Spleen (tissue), 11 donors: ENCODE measurements around the gene NR3C2. TPM values are rescaled to one million over a fixed set of nuclear protein-coding genes. Genes with fewer than 3 reads are reported as not detected.

Source experiments
- DNase-seq: peaks from one replicate; pipeline ENCODE4 v3.0.0-alpha.2; 2020
- H3K27ac ChIP-seq, 8 donors: fragments of 200-600 bp; sonication (generic) in 7 of 8; 1 replicate in 4 of 8; 2 replicates in 4 of 8; pipeline versions ENCODE4 v1.5.0 to v1.8.0; 2016 to 2021; ENCODE audit warnings: inconsistent platforms in 4 of 8, mild to moderate bottlenecking in 4 of 8, moderate library complexity in 1 of 8
- H3K27me3 ChIP-seq, 7 donors: fragments of 200-600 bp; sonication (generic) in 6 of 7; replicated peaks in 1 of 7; 1 replicate in 4 of 7; 2 replicates in 3 of 7; pipeline versions ENCODE4 v1.5.0 to v1.8.0; 2016 to 2021; ENCODE audit warnings: inconsistent platforms in 3 of 7, mild to moderate bottlenecking in 1 of 7
- H3K36me3 ChIP-seq, 6 donors: fragments of 200-600 bp; sonication (generic) in 5 of 6; 1 replicate in 4 of 6; 2 replicates in 2 of 6; pipeline versions ENCODE4 v1.5.0 to v1.8.0; 2016 to 2021; ENCODE audit warnings: inconsistent platforms in 2 of 6
- H3K4me1 ChIP-seq, 6 donors: fragments of 200-600 bp; sonication (generic) in 5 of 6; 1 replicate in 3 of 6; 2 replicates in 3 of 6; pipeline versions ENCODE4 v1.5.0 to v1.8.0; 2016 to 2021; ENCODE audit warnings: inconsistent platforms in 3 of 6
- H3K4me3 ChIP-seq, 8 donors: fragments of 200-600 bp; sonication (generic) in 7 of 8; 1 replicate in 4 of 8; 2 replicates in 4 of 8; pipeline versions ENCODE4 v1.5.0 to v1.8.0; 2016 to 2021; ENCODE audit warnings: inconsistent platforms in 4 of 8, mild to moderate bottlenecking in 4 of 8, moderate library complexity in 2 of 8
- H3K9me3 ChIP-seq, 8 donors: fragments of 200-600 bp; sonication (generic) in 7 of 8; 1 replicate in 4 of 8; 2 replicates in 4 of 8; pipeline versions ENCODE4 v1.5.0 to v1.8.0; 2016 to 2021; ENCODE audit warnings: inconsistent platforms in 4 of 8
- POLR2A ChIP-seq, 3 donors: fragments of 450-650 bp; IDR thresholded peaks; one replicate each; pipeline ENCODE4 v1.5.1; 2017; ENCODE audit warnings: antibody characterized with exemption in 3 of 3, mild to moderate bottlenecking in 1 of 3
- POLR2AphosphoS5 ChIP-seq, 3 donors: sonication (generic); formaldehyde crosslinking; IDR thresholded peaks; one replicate each; pipeline ENCODE4 v1.5.1; 2017; ENCODE audit warnings: antibody characterized with exemption in 3 of 3
- WGBS, 5 donors: extraction: QIAGEN DNeasy Blood & Tissue Kit in 3 of 5; methylation state at CpG; one replicate each; pipeline versions ENCODE4 v1.1.5 to v1.1.7; 2013 to 2018; 5-methylcytosine and 5-hydroxymethylcytosine counted together
- intact Hi-C: fragments of 100-400 bp; cut with DNase I; formaldehyde crosslinking; loops from one replicate; pipeline ENCODE4 v1.15.0; 2023; ENCODE audit warnings: low total_unique reads
- polyA plus RNA-seq, 3 donors: library from polyadenylated mRNA; stranded (reverse); fragments of 200-250 nt; gene quantifications; one replicate each; pipeline ENCODE4 v1.2.1, GENCODE V29; 2013
- total RNA-seq, 7 donors: library from RNA; depleted of rRNA in 3 of 7; stranded (reverse); fragments of >200 nt in 3 of 7; fragmentation: NEBNext Ultra II Directional in 4 of 7; extraction: Animal tissue kit (Norgen Biotek cat#: 25700) in 4 of 7; gene quantifications; one replicate each; pipeline versions ENCODE4 v1.1.0 to v1.2.1, GENCODE V29; 2016 to 2021
- TF ChIP-seq, protein P1 (sequence below), 11 experiments: fragments of 200-600 bp in 7 of 11; fragments of 450-650 bp in 4 of 11; sonication (generic) in 4 of 11; IDR thresholded peaks in 8 of 11; conservative IDR thresholded peaks in 3 of 11; 1 replicate in 7 of 11; 2 replicates in 4 of 11; pipeline versions ENCODE4 v1.4.0 to v1.8.0; 2016 to 2021; ENCODE audit warnings: antibody characterized with exemption in 11 of 11, inconsistent platforms in 4 of 11, mild to moderate bottlenecking in 1 of 11
- donor health status: healthy with polysubstance abuse.
- donor health status: DM: no; HTN: no; CAD: no; lungs with moderate emphysema.
- donor health status: DM: no; HTN: no; CAD: no.
- donor health status: Bipolar disorder and iron deficiency.
- donor health status: healthy.
- donor health status: DM: no; HTN: no; CAD: no.
- donor health status: DM: yes; HTN: yes; CAD: no.

The NR3C2 gene
- total and polyA plus RNA-seq, 10 donors = 1.2 to 25.9 (median 16.2) TPM

DNA sequence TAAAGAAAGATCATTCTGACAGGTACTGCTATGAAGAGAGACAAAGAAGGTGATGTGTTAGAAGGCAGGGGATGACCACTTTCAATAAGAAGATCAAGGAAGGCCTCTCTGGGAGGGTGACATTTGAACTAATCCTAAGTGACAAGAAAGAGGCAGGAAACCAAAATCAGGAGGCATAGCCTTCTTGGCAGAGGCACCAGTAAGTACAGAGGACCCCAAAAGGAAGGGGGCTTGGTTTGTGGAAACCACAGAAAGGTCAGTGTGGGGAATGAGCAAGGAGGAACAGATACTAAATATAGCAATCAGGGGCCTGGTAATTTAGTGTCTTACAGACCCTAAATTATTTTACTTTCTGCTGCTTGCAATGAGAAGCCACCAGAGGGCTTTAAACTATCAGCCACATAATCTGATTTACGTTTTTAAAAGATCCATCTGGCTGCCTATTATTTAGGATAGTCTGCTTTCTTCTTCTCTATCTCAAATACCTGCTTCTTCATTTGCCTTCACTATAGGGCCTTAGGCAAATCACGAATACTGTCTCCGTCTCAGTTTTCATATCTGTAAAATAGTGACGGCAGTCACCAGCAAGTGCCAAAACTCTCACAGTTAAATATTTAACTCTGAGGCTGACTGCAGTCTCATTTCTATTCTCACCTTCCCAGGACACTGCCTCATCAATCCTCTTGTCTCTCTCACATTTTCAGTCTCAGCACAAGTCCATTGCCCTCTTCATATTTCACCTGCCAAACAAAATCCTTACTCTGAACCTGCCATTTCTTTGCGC, 16.7 kb downstream of the NR3C2 start:
- H3K27me3 ChIP-seq = no peaks in the 10 kb centered on the region
- H3K9me3 ChIP-seq = no peaks in the 10 kb centered on the region
- TF ChIP-seq, protein P1, sequence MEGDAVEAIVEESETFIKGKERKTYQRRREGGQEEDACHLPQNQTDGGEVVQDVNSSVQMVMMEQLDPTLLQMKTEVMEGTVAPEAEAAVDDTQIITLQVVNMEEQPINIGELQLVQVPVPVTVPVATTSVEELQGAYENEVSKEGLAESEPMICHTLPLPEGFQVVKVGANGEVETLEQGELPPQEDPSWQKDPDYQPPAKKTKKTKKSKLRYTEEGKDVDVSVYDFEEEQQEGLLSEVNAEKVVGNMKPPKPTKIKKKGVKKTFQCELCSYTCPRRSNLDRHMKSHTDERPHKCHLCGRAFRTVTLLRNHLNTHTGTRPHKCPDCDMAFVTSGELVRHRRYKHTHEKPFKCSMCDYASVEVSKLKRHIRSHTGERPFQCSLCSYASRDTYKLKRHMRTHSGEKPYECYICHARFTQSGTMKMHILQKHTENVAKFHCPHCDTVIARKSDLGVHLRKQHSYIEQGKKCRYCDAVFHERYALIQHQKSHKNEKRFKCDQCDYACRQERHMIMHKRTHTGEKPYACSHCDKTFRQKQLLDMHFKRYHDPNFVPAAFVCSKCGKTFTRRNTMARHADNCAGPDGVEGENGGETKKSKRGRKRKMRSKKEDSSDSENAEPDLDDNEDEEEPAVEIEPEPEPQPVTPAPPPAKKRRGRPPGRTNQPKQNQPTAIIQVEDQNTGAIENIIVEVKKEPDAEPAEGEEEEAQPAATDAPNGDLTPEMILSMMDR (IDR thresholded peaks at IDR 0.05 in 8 of 11, conservative IDR thresholded peaks at IDR 0.05 in 3 of 11) = no peak
- TF ChIP-seq POLR2AphosphoS5 (IDR thresholded peaks at IDR 0.05) (no peak), POLR2A (IDR thresholded peaks at IDR 0.05) (no peak)
- no peak for DNase-seq
- intact Hi-C loops = no loop called here
- no peak overlapping the region for H3K4me3 ChIP-seq
- WGBS, 5 donors = 72 to 79% (median 74%) methylated on average over 5 of the region's 5 CpGs
- peaks cover 0 to 28% (median 4%) of the 10 kb centered on the region in 6 donors for H3K4me1 ChIP-seq
- no peaks in the 10 kb centered on the region for H3K36me3 ChIP-seq
- H3K27ac ChIP-seq = no peak overlapping the region

DNA sequence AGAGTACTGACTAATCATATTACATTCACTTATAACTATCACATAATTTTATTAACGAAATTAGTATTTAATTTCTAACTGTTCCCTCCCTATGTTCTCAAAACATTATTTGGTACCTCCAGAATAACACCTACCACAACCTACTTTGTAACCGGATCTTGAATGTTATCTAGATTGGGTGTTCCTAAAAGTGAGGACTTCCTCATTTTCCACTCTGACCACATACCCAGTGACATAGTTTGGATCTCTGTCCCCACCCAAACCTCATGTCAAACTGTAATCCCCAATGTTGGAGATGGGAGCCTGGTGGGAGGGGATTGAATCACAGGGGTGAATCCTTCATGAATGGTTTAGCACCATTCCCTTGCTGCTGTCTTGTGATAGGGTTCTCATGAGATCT, 21.8 kb downstream of the NR3C2 start:
- Histone ChIP-seq H3K9me3 (no peaks in the 10 kb centered on the region), H3K27ac (no peak overlapping the region), H3K27me3 (no peaks in the 10 kb centered on the region), H3K36me3 (no peaks in the 10 kb centered on the region), H3K4me1 (peaks cover 0 to 15% (median 6%) of the 10 kb centered on the region in 6 donors), H3K4me3 (no peak overlapping the region)
- intact Hi-C loops = no loop called here
- 26 to 56% (median 35%) methylated on average over 2 of the region's 2 CpGs for WGBS, 5 donors
- TF ChIP-seq, protein P1 (IDR thresholded peaks at IDR 0.05 in 8 of 11, conservative IDR thresholded peaks at IDR 0.05 in 3 of 11) = no peak
- no peak for TF ChIP-seq POLR2A (IDR thresholded peaks at IDR 0.05)
- no peak for TF ChIP-seq POLR2AphosphoS5 (IDR thresholded peaks at IDR 0.05)
- no peak for DNase-seq

DNA sequence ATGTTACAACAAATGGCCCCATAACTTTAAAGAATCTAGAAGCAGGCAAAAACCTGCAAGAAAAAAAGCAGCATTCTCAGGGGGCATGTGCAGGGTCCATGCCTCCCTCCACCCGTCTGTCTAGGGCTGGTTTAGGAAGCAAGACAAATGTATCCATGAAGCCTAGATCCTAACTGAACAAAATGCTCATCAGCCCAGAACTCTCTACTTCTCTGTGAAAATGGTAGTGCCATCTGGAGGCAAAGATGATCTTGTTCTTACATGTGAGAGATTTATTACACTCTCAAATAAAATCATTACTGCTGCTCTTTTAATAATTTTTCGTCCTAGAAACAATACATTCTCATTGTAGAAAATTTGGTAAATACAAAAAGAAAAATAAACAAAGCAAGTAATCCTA, 26.7 kb downstream of the NR3C2 start:
- Histone ChIP-seq H3K27ac (no peak overlapping the region), H3K4me1 (peaks cover 0 to 8% (median 2%) of the 10 kb centered on the region in 6 donors), H3K4me3 (no peak overlapping the region), H3K27me3 (no peaks in the 10 kb centered on the region), H3K36me3 (no peaks in the 10 kb centered on the region), H3K9me3 (no peaks in the 10 kb centered on the region)
- no peak for DNase-seq
- TF ChIP-seq, protein P1 (IDR thresholded peaks at IDR 0.05 in 8 of 11, conservative IDR thresholded peaks at IDR 0.05 in 3 of 11) = no peak
- TF ChIP-seq POLR2A (IDR thresholded peaks at IDR 0.05) = no peak
- TF ChIP-seq POLR2AphosphoS5 (IDR thresholded peaks at IDR 0.05) = no peak
- WGBS, 5 donors = 75 to 90% (median 85%) methylated on average over 2 of the region's 2 CpGs
- intact Hi-C loops = no loop called here

DNA sequence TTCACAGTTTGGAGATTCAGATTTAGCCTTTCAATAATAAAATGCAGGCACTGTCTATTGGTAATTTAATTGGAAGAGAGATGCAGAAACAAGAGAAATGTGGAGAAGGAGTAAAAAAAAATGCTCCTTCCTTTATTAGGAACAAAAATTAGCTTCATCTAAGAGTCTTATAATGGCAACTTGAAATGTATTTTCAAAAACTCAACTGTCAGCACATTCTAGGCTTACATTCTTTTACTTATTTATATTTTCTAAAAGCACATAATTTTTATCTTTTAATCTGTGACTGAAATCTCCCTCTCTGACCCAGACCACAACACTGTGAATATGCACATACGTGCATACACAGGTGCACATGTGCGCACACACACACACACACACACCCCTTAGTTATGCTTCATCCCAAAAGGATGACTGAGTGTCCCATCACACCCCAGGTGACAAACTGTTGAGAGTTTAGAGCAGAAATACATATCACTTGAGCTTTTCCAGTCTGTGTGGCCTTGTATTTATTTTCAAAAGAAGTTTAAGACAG, 29.7 kb downstream of the NR3C2 start:
- no peak for TF ChIP-seq POLR2AphosphoS5 (IDR thresholded peaks at IDR 0.05)
- no peak for TF ChIP-seq POLR2A (IDR thresholded peaks at IDR 0.05)
- TF ChIP-seq, protein P1 (IDR thresholded peaks at IDR 0.05 in 8 of 11, conservative IDR thresholded peaks at IDR 0.05 in 3 of 11) = no peak
- intact Hi-C loops = no loop called here
- H3K27ac ChIP-seq = no peak overlapping the region
- no peaks in the 10 kb centered on the region for H3K36me3 ChIP-seq
- H3K27me3 ChIP-seq = no peaks in the 10 kb centered on the region
- H3K4me3 ChIP-seq = no peak overlapping the region
- H3K4me1 ChIP-seq = peaks cover 0 to 8% (median 2%) of the 10 kb centered on the region in 6 donors
- WGBS, 5 donors = 81 to 94% (median 92%) methylated on average over 2 of the region's 2 CpGs
- no peaks in the 10 kb centered on the region for H3K9me3 ChIP-seq
- no peak for DNase-seq
